ENCODE data around the gene SLC25A30.

Gene SLC25A30

GRCh38 chr13:45419945-45420344 lies 1.8 kb upstream of the SLC25A30 start:
- TF ChIP-seq TAF1 (IDR thresholded peaks at IDR 0.05; ENCODE audit: borderline replicate concordance, insufficient read depth, low read length) (no peak), FOXP2 (optimal IDR thresholded peaks at IDR 0.05; ENCODE audit: borderline replicate concordance, extremely low read depth, extremely low read length, insufficient read depth) (no peak), SIN3A (IDR thresholded peaks at IDR 0.05; ENCODE audit: borderline replicate concordance, insufficient read depth, low read length) (no peak), REST (IDR thresholded peaks at IDR 0.05; ENCODE audit: insufficient read depth in 1 of 2, low read depth in 2 of 2, low read length in 2 of 2) (no peak), POLR2AphosphoS5 (IDR thresholded peaks at IDR 0.05; ENCODE audit: low read depth, low read length) (no peak)

- TF ChIP-seq REST (IDR thresholded peaks at IDR 0.05; ENCODE audit: insufficient read depth in 1 of 2, low read depth in 2 of 2, low read length in 2 of 2) (no peak), SIN3A (IDR thresholded peaks at IDR 0.05; ENCODE audit: borderline replicate concordance, insufficient read depth, low read length) (no peak), POLR2AphosphoS5 (IDR thresholded peaks at IDR 0.05; ENCODE audit: low read depth, low read length) (no peak), FOXP2 (optimal IDR thresholded peaks at IDR 0.05; ENCODE audit: borderline replicate concordance, extremely low read depth, extremely low read length, insufficient read depth) (no peak), TAF1 (IDR thresholded peaks at IDR 0.05; ENCODE audit: borderline replicate concordance, insufficient read depth, low read length) (no peak)
Measured at GRCh38 chr13:45416516-45417128, 1.6 kb downstream of the SLC25A30 start.

- TF ChIP-seq FOXP2 (optimal IDR thresholded peaks at IDR 0.05; ENCODE audit: borderline replicate concordance, extremely low read depth, extremely low read length, insufficient read depth) (no peak), TAF1 (IDR thresholded peaks at IDR 0.05; ENCODE audit: borderline replicate concordance, insufficient read depth, low read length) (no peak), REST (IDR thresholded peaks at IDR 0.05; ENCODE audit: insufficient read depth in 1 of 2, low read depth in 2 of 2, low read length in 2 of 2) (no peak), POLR2AphosphoS5 (IDR thresholded peaks at IDR 0.05; ENCODE audit: low read depth, low read length) (no peak), SIN3A (IDR thresholded peaks at IDR 0.05; ENCODE audit: borderline replicate concordance, insufficient read depth, low read length) (no peak)
Measured at GRCh38 chr13:45415112-45415511, 3.1 kb downstream of the SLC25A30 start.

- TF ChIP-seq REST (IDR thresholded peaks at IDR 0.05; ENCODE audit: insufficient read depth in 1 of 2, low read depth in 2 of 2, low read length in 2 of 2) (no peak), FOXP2 (optimal IDR thresholded peaks at IDR 0.05; ENCODE audit: borderline replicate concordance, extremely low read depth, extremely low read length, insufficient read depth) (no peak), TAF1 (IDR thresholded peaks at IDR 0.05; ENCODE audit: borderline replicate concordance, insufficient read depth, low read length) (no peak), SIN3A (IDR thresholded peaks at IDR 0.05; ENCODE audit: borderline replicate concordance, insufficient read depth, low read length) (no peak), POLR2AphosphoS5 (IDR thresholded peaks at IDR 0.05; ENCODE audit: low read depth, low read length) (no peak)
Measured at GRCh38 chr13:45413826-45414307, 4.3 kb downstream of the SLC25A30 start.
